ENCODE measurements around the gene RORC.

DNA sequence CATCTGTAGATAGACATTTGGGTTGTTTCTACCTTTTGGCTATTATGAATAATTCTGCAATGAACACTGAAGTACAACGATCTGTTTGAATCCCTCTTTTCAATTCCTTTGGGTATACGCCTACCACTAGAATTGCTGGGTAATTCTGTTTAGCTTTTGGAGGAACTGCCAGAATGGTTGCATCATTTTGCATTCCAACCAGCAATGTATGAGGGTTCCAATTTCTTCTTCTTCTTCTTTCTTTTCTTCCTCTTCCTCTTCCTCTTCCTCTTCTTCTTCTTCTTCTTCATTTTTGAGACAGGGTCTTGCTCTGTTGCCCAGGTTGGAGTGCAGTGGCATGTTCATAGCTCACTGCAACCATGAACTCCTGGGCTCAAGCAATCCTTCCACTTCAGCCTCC is 35.7 kb upstream of the RORC start:
- TF ChIP-seq, protein P1, sequence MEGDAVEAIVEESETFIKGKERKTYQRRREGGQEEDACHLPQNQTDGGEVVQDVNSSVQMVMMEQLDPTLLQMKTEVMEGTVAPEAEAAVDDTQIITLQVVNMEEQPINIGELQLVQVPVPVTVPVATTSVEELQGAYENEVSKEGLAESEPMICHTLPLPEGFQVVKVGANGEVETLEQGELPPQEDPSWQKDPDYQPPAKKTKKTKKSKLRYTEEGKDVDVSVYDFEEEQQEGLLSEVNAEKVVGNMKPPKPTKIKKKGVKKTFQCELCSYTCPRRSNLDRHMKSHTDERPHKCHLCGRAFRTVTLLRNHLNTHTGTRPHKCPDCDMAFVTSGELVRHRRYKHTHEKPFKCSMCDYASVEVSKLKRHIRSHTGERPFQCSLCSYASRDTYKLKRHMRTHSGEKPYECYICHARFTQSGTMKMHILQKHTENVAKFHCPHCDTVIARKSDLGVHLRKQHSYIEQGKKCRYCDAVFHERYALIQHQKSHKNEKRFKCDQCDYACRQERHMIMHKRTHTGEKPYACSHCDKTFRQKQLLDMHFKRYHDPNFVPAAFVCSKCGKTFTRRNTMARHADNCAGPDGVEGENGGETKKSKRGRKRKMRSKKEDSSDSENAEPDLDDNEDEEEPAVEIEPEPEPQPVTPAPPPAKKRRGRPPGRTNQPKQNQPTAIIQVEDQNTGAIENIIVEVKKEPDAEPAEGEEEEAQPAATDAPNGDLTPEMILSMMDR (IDR thresholded peaks at IDR 0.05) = no peak
- TF ChIP-seq POLR2A (IDR thresholded peaks at IDR 0.05) = no peak
